ENCODE data around the gene SMO. TPM values are rescaled to one million over a fixed set of nuclear protein-coding genes. Genes with fewer than 3 reads are reported as not detected.

SMO gene
- total RNA-seq, 1 experiment from 2014 or later = 12.8 TPM

GRCh38 chr7:129258649-129259389 lies 70.4 kb downstream of the SMO start:
- no peaks in the 10 kb centered on the region for H3K27me3 ChIP-seq (ENCODE audit: insufficient read depth, low read length)
- H3K9me2 ChIP-seq (ENCODE audit: insufficient read depth) = no peaks in the 10 kb centered on the region
- no peak for ATAC-seq
- ChIA-PET CTCF (no interaction called here), POLR2A (no interaction called here), RAD21 (ENCODE audit: low non-redundant PET in 1 of 2, low total read pairs in 2 of 2, uncharacterized antibody in 2 of 2, unreplicated experiment in 2 of 2) (no interaction called here)
- no peak overlapping the region for H2AFZ ChIP-seq (ENCODE audit: low read depth, low read length, poor library complexity, severe bottlenecking)
- no peaks in the 10 kb centered on the region for H3K79me2 ChIP-seq (ENCODE audit: insufficient read depth, low read length)
- DNase-seq (ENCODE audit: low read depth, low spot score) = no peak
- H3K4me1 ChIP-seq (ENCODE audit: control insufficient read depth in 1 of 2, insufficient read depth in 2 of 2, low read length in 2 of 2) = no peaks in the 10 kb centered on the region
- H3K9me3 ChIP-seq (ENCODE audit: control insufficient read depth in 1 of 2, insufficient read depth in 1 of 2, low read depth in 1 of 2, low read length in 2 of 2) = no peaks in the 10 kb centered on the region
- intact Hi-C loops (cut with micrococcal nuclease) = no loop called here
- no peak overlapping the region for H3K9ac ChIP-seq (ENCODE audit: low read length)
- H3K4me2 ChIP-seq (ENCODE audit: low read length) = no peak overlapping the region
- no peaks in the 10 kb centered on the region for H3K36me3 ChIP-seq (ENCODE audit: control insufficient read depth in 1 of 2, insufficient read depth in 2 of 2, low read length in 2 of 2)
- no peaks in the 10 kb centered on the region for H4K20me1 ChIP-seq (ENCODE audit: insufficient read depth)
- H3K27ac ChIP-seq (ENCODE audit: low read depth, low read length) = no peak overlapping the region
- no peak overlapping the region for H3K4me3 ChIP-seq (replicated peaks in 1 of 2; ENCODE audit: low read depth in 1 of 2, low read length in 2 of 2)
- TF ChIP-seq CEBPB (IDR thresholded peaks at IDR 0.05; ENCODE audit: low read depth) (no peak), EGR1 (IDR thresholded peaks at IDR 0.05; ENCODE audit: low read depth) (no peak), EZH2phosphoT487 (IDR thresholded peaks at IDR 0.05; ENCODE audit: borderline replicate concordance) (no peak), SRF (IDR thresholded peaks at IDR 0.05; ENCODE audit: low read depth) (no peak), EZH2 (IDR thresholded peaks at IDR 0.05) (no peak), TCF7L2 (IDR thresholded peaks at IDR 0.05; ENCODE audit: borderline replicate concordance, extremely low read depth, insufficient read depth, insufficient read length) (no peak)
- no TSS peak for BruUV-seq (replicated peaks)

GRCh38 chr7:129262324-129262723 lies 73.9 kb downstream of the SMO start:
- intact Hi-C loops (cut with micrococcal nuclease) = no loop called here
- CTCF ChIA-PET = no interaction called here
- TF ChIP-seq SRF (IDR thresholded peaks at IDR 0.05; ENCODE audit: low read depth) = no peak
- no peak for TF ChIP-seq TCF7L2 (IDR thresholded peaks at IDR 0.05; ENCODE audit: borderline replicate concordance, extremely low read depth, insufficient read depth, insufficient read length)
- no peak for TF ChIP-seq CTCF (IDR thresholded peaks at IDR 0.05 in 2 of 3, conservative IDR thresholded peaks at IDR 0.05 in 1 of 3; ENCODE audit: borderline replicate concordance in 1 of 3, insufficient read depth in 1 of 3, low read depth in 2 of 3, low read length in 2 of 3)
- TF ChIP-seq SIN3A (IDR thresholded peaks at IDR 0.05; ENCODE audit: low read depth) = no peak
- TF ChIP-seq, protein P1, sequence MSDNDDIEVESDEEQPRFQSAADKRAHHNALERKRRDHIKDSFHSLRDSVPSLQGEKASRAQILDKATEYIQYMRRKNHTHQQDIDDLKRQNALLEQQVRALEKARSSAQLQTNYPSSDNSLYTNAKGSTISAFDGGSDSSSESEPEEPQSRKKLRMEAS (IDR thresholded peaks at IDR 0.05) = no peak
- no peak for TF ChIP-seq SP1 (IDR thresholded peaks at IDR 0.05; ENCODE audit: low read depth)
- TF ChIP-seq POLR2AphosphoS5 (IDR thresholded peaks at IDR 0.05; ENCODE audit: low read depth, low read length) = no peak
- TF ChIP-seq EGR1 (IDR thresholded peaks at IDR 0.05; ENCODE audit: low read depth) = no peak
- TF ChIP-seq, protein P2, sequence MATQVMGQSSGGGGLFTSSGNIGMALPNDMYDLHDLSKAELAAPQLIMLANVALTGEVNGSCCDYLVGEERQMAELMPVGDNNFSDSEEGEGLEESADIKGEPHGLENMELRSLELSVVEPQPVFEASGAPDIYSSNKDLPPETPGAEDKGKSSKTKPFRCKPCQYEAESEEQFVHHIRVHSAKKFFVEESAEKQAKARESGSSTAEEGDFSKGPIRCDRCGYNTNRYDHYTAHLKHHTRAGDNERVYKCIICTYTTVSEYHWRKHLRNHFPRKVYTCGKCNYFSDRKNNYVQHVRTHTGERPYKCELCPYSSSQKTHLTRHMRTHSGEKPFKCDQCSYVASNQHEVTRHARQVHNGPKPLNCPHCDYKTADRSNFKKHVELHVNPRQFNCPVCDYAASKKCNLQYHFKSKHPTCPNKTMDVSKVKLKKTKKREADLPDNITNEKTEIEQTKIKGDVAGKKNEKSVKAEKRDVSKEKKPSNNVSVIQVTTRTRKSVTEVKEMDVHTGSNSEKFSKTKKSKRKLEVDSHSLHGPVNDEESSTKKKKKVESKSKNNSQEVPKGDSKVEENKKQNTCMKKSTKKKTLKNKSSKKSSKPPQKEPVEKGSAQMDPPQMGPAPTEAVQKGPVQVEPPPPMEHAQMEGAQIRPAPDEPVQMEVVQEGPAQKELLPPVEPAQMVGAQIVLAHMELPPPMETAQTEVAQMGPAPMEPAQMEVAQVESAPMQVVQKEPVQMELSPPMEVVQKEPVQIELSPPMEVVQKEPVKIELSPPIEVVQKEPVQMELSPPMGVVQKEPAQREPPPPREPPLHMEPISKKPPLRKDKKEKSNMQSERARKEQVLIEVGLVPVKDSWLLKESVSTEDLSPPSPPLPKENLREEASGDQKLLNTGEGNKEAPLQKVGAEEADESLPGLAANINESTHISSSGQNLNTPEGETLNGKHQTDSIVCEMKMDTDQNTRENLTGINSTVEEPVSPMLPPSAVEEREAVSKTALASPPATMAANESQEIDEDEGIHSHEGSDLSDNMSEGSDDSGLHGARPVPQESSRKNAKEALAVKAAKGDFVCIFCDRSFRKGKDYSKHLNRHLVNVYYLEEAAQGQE (IDR thresholded peaks at IDR 0.05; ENCODE audit: low read depth) = no peak

More at GRCh38 chr7:129262324-129262723, 73.9 kb downstream of the SMO start:
- peaks cover 0 to 12% of the 10 kb centered on the region in 2 experiments; a peak in 1 of 4 replicates for H3K4me1 ChIP-seq (ENCODE audit: control insufficient read depth in 1 of 2, insufficient read depth in 2 of 2, low read length in 2 of 2)
- no peaks in the 10 kb centered on the region for H3K27me3 ChIP-seq (ENCODE audit: insufficient read depth, low read length)
- no peaks in the 10 kb centered on the region for H3K36me3 ChIP-seq (ENCODE audit: control insufficient read depth in 1 of 2, insufficient read depth in 2 of 2, low read length in 2 of 2)
- H3K9me3 ChIP-seq (ENCODE audit: control insufficient read depth in 1 of 2, insufficient read depth in 1 of 2, low read depth in 1 of 2, low read length in 2 of 2) = no peaks in the 10 kb centered on the region
- H3K9me2 ChIP-seq (ENCODE audit: insufficient read depth) = no peaks in the 10 kb centered on the region
- no peak for DNase-seq (ENCODE audit: low read depth, low spot score)
- POLR2A ChIA-PET = no interaction called here
- BruUV-seq (replicated peaks) = no TSS peak
- no peak overlapping the region for H2AFZ ChIP-seq (ENCODE audit: low read depth, low read length, poor library complexity, severe bottlenecking)
- H4K20me1 ChIP-seq (ENCODE audit: insufficient read depth) = no peaks in the 10 kb centered on the region
- no peak overlapping the region for H3K4me3 ChIP-seq (replicated peaks in 1 of 2; ENCODE audit: low read depth in 1 of 2, low read length in 2 of 2)
- RAD21 ChIA-PET (ENCODE audit: low non-redundant PET in 1 of 2, low total read pairs in 2 of 2, uncharacterized antibody in 2 of 2, unreplicated experiment in 2 of 2) = no interaction called here
- ATAC-seq = no peak
- H3K4me2 ChIP-seq (ENCODE audit: low read length) = no peak overlapping the region
- no peak overlapping the region for H3K9ac ChIP-seq (ENCODE audit: low read length)
- H3K79me2 ChIP-seq (ENCODE audit: insufficient read depth, low read length) = no peaks in the 10 kb centered on the region
- no peak overlapping the region for H3K27ac ChIP-seq (ENCODE audit: low read depth, low read length)
